HEK293 (cell line): Measurements from ENCODE around the gene DYNLRB1.
A peak's percentile ranks its signal among the peaks of the same experiment; 100 is the strongest.

Source experiments
- CTCF ChIA-PET: fragments of 350-600 bp; formaldehyde crosslinking; extraction: SDS; loops from one replicate; lab custom pipeline; 2021; ENCODE audit warnings: antibody characterized with exemption; lab: Yijun Ruan, JAX
- POLR2A ChIA-PET: fragments of 300-600 bp; formaldehyde crosslinking; extraction: SDS; loops from one replicate; lab custom pipeline; 2020; ENCODE audit warnings: antibody characterized with exemption, inconsistent platforms; lab: Yijun Ruan, JAX
- H3K27ac ChIP-seq: fragments of 200-500 bp; sonication (Bioruptor generic); 2 replicates; pipeline ENCODE4 v1.5.1; 2014; ENCODE audit warnings: low read depth, low read length, control low read depth, inconsistent platforms; ENCODE audit errors: extremely low read depth
- H3K36me3 ChIP-seq, 2 experiments: fragments of 200-500 bp in 1 of 2; sonication (Bioruptor generic) in 1 of 2; 1 replicate in 1 of 2; 2 replicates in 1 of 2; pipeline ENCODE4 v1.5.1; 2014 to 2017; ENCODE audit warnings: inconsistent platforms in 2 of 2, low read length in 2 of 2; ENCODE audit not compliant: control insufficient read depth in 2 of 2, insufficient read depth in 1 of 2
- H3K4me1 ChIP-seq: fragments of 200-500 bp; sonication (Bioruptor generic); 2 replicates; pipeline ENCODE4 v1.5.1; 2014; ENCODE audit warnings: mild to moderate bottlenecking, low read length, inconsistent platforms; ENCODE audit not compliant: control insufficient read depth, insufficient read depth
- H3K4me3 ChIP-seq: 2 replicates; pipeline ENCODE4 v1.5.1; 2011; ENCODE audit warnings: low read depth, mild to moderate bottlenecking, control low read depth, low read length, moderate library complexity
- H3K9me3 ChIP-seq: fragments of 200-500 bp; sonication (Bioruptor generic); 2 replicates; pipeline ENCODE4 v1.5.1; 2014; ENCODE audit warnings: low read depth, low read length, inconsistent platforms; ENCODE audit not compliant: control insufficient read depth, insufficient read depth
- PATZ1 ChIP-seq: fragments of 450-650 bp; formaldehyde crosslinking; IDR thresholded peaks from 2 replicates; pipeline ENCODE4 v1.5.1; 2016; ENCODE audit warnings: missing biosample characterization, missing genetic modification characterization
- PRDM1 ChIP-seq: fragments of 450-650 bp; formaldehyde crosslinking; IDR thresholded peaks from 2 replicates; pipeline ENCODE4; 2016; ENCODE audit warnings: missing biosample characterization, missing genetic modification characterization
- SCRT1 ChIP-seq: fragments of 450-650 bp; formaldehyde crosslinking; IDR thresholded peaks from 2 replicates; pipeline ENCODE4 v1.5.1; 2016; ENCODE audit warnings: missing biosample characterization, missing genetic modification characterization, borderline replicate concordance
- SCRT2 ChIP-seq: fragments of 450-650 bp; formaldehyde crosslinking; IDR thresholded peaks from 2 replicates; pipeline ENCODE4 v1.5.1; 2016; ENCODE audit warnings: missing biosample characterization, missing genetic modification characterization
- ZBTB48 ChIP-seq: fragments of 450-650 bp; formaldehyde crosslinking; IDR thresholded peaks from 2 replicates; pipeline ENCODE4 v1.5.1; 2016; ENCODE audit warnings: missing biosample characterization, missing genetic modification characterization
- ZBTB8A ChIP-seq: fragments of 450-650 bp; formaldehyde crosslinking; IDR thresholded peaks from 2 replicates; pipeline ENCODE4 v1.5.1; 2016; ENCODE audit warnings: missing biosample characterization, missing genetic modification characterization
- ZNF114 ChIP-seq: fragments of 450-650 bp; formaldehyde crosslinking; IDR thresholded peaks from 2 replicates; pipeline ENCODE4 v1.5.0; 2017; ENCODE audit warnings: missing biosample characterization, missing genetic modification characterization
- ZNF121 ChIP-seq: fragments of 450-650 bp; formaldehyde crosslinking; IDR thresholded peaks from 2 replicates; pipeline ENCODE4 v1.5.1; 2016; ENCODE audit warnings: missing biosample characterization, missing genetic modification characterization
- ZNF169 ChIP-seq: fragments of 450-650 bp; formaldehyde crosslinking; IDR thresholded peaks from 2 replicates; pipeline ENCODE4 v1.5.1; 2016; ENCODE audit warnings: missing biosample characterization, missing genetic modification characterization
- ZNF26 ChIP-seq: fragments of 450-650 bp; formaldehyde crosslinking; IDR thresholded peaks from 2 replicates; pipeline ENCODE4 v1.5.1; 2016; ENCODE audit warnings: missing biosample characterization, missing genetic modification characterization
- ZNF280C ChIP-seq: fragments of 450-650 bp; formaldehyde crosslinking; IDR thresholded peaks from 2 replicates; pipeline ENCODE4 v1.5.1; 2016; ENCODE audit warnings: missing biosample characterization, missing genetic modification characterization
- ZNF561 ChIP-seq: fragments of 450-650 bp; IDR thresholded peaks from 2 replicates; pipeline ENCODE4 v1.5.1; 2018; ENCODE audit warnings: missing biosample characterization, missing genetic modification characterization, borderline replicate concordance
- ZNF624 ChIP-seq: fragments of 450-650 bp; formaldehyde crosslinking; IDR thresholded peaks from 2 replicates; pipeline ENCODE4 v1.5.1; 2017; ENCODE audit warnings: missing biosample characterization, missing genetic modification characterization
- ZNF645 ChIP-seq: fragments of 450-650 bp; formaldehyde crosslinking; IDR thresholded peaks from 2 replicates; pipeline ENCODE4; 2016; ENCODE audit warnings: missing biosample characterization, missing genetic modification characterization
- ZNF670 ChIP-seq: fragments of 450-650 bp; formaldehyde crosslinking; IDR thresholded peaks from 2 replicates; pipeline ENCODE4 v1.5.1; 2016; ENCODE audit warnings: missing biosample characterization, missing genetic modification characterization, low read depth
- TF ChIP-seq, protein P1 (sequence below): fragments of 450-650 bp; formaldehyde crosslinking; IDR thresholded peaks from 2 replicates; pipeline ENCODE4 v1.5.1; 2016; ENCODE audit warnings: missing biosample characterization, missing genetic modification characterization
- TF ChIP-seq, protein P2 (sequence below): fragments of 450-650 bp; formaldehyde crosslinking; IDR thresholded peaks from 2 replicates; pipeline ENCODE4 v1.5.1; 2016; ENCODE audit warnings: missing biosample characterization, missing genetic modification characterization
- TF ChIP-seq, protein P3 (sequence below): fragments of 450-650 bp; formaldehyde crosslinking; IDR thresholded peaks from 2 replicates; pipeline ENCODE4 v1.5.1; 2016; ENCODE audit warnings: missing biosample characterization, missing genetic modification characterization, borderline replicate concordance
- TF ChIP-seq, protein P4 (sequence below): fragments of 450-650 bp; formaldehyde crosslinking; IDR thresholded peaks from 2 replicates; pipeline ENCODE4 v1.5.1; 2016; ENCODE audit warnings: missing biosample characterization, missing genetic modification characterization

The DYNLRB1 gene

GRCh38 chr20:34538671-34539123, 22.5 kb downstream of the DYNLRB1 start:
- Histone ChIP-seq H3K36me3 (peaks cover 0 to 81% of the 10 kb centered on the region in 2 experiments; a peak in 2 of 3 replicates), H3K4me1 (no peaks in the 10 kb centered on the region), H3K4me3 (no peak overlapping the region), H3K27ac (no peak overlapping the region), H3K9me3 (no peaks in the 10 kb centered on the region)
- ChIA-PET POLR2A (no interaction called here), CTCF (interaction anchor here (0.5 to 3.4 kb wide), 10 partner anchors 8 to 728 kb away, joined by 3 to 22 read pairs (median 4); no protein-coding TSS in a partner anchor)
- TF ChIP-seq SCRT2 (tag by site-specific recombination) (peak; percentile 86), ZNF624 (tag by site-specific recombination) (no peak), SCRT1 (tag by site-specific recombination) (peak; percentile 79)
- TF ChIP-seq, protein P1, sequence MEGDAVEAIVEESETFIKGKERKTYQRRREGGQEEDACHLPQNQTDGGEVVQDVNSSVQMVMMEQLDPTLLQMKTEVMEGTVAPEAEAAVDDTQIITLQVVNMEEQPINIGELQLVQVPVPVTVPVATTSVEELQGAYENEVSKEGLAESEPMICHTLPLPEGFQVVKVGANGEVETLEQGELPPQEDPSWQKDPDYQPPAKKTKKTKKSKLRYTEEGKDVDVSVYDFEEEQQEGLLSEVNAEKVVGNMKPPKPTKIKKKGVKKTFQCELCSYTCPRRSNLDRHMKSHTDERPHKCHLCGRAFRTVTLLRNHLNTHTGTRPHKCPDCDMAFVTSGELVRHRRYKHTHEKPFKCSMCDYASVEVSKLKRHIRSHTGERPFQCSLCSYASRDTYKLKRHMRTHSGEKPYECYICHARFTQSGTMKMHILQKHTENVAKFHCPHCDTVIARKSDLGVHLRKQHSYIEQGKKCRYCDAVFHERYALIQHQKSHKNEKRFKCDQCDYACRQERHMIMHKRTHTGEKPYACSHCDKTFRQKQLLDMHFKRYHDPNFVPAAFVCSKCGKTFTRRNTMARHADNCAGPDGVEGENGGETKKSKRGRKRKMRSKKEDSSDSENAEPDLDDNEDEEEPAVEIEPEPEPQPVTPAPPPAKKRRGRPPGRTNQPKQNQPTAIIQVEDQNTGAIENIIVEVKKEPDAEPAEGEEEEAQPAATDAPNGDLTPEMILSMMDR (tag by site-specific recombination) = peak; percentile 70
- TF ChIP-seq, all 188 proteins: peak for 3

- CTCF ChIA-PET = interaction anchor here (0.6 to 3.4 kb wide), 9 partner anchors 10 to 907 kb away, joined by 3 to 22 read pairs (median 7); partner anchors contain the start of gene MAP1LC3A
- H3K9me3 ChIP-seq = no peaks in the 10 kb centered on the region
- POLR2A ChIA-PET = interaction anchor here (0.6 to 1.0 kb wide), 2 partner anchors 237 to 1299 kb away, joined by 3 to 8 read pairs; partner anchors contain the start of gene AHCY
- peaks cover 0 to 74% of the 10 kb centered on the region in 2 experiments; a peak in 2 of 3 replicates for H3K36me3 ChIP-seq
- no peaks in the 10 kb centered on the region for H3K4me1 ChIP-seq
- no peak overlapping the region for H3K27ac ChIP-seq
- no peak overlapping the region for H3K4me3 ChIP-seq
- TF ChIP-seq ZNF26 (tag by site-specific recombination) (no peak), ZNF114 (tag by site-specific recombination) (no peak), ZNF280C (tag by site-specific recombination) (no peak), PRDM1 (tag by site-specific recombination) (no peak), ZNF624 (tag by site-specific recombination) (no peak), ZNF561 (tag by site-specific recombination) (no peak), ZBTB8A (tag by site-specific recombination) (no peak), PATZ1 (no peak), ZNF121 (no peak), ZNF670 (tag by site-specific recombination) (no peak), ZNF645 (tag by site-specific recombination) (no peak), ZNF169 (tag by site-specific recombination) (no peak), ZBTB48 (tag by site-specific recombination) (no peak)
- TF ChIP-seq, protein P2, sequence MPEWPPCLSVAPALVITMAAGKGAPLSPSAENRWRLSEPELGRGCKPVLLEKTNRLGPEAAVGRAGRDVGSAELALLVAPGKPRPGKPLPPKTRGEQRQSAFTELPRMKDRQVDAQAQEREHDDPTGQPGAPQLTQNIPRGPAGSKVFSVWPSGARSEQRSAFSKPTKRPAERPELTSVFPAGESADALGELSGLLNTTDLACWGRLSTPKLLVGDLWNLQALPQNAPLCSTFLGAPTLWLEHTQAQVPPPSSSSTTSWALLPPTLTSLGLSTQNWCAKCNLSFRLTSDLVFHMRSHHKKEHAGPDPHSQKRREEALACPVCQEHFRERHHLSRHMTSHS (tag by site-specific recombination) = no peak
- TF ChIP-seq, protein P3, sequence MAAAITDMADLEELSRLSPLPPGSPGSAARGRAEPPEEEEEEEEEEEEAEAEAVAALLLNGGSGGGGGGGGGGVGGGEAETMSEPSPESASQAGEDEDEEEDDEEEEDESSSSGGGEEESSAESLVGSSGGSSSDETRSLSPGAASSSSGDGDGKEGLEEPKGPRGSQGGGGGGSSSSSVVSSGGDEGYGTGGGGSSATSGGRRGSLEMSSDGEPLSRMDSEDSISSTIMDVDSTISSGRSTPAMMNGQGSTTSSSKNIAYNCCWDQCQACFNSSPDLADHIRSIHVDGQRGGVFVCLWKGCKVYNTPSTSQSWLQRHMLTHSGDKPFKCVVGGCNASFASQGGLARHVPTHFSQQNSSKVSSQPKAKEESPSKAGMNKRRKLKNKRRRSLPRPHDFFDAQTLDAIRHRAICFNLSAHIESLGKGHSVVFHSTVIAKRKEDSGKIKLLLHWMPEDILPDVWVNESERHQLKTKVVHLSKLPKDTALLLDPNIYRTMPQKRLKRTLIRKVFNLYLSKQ (tag by site-specific recombination) = no peak
- TF ChIP-seq, protein P4, sequence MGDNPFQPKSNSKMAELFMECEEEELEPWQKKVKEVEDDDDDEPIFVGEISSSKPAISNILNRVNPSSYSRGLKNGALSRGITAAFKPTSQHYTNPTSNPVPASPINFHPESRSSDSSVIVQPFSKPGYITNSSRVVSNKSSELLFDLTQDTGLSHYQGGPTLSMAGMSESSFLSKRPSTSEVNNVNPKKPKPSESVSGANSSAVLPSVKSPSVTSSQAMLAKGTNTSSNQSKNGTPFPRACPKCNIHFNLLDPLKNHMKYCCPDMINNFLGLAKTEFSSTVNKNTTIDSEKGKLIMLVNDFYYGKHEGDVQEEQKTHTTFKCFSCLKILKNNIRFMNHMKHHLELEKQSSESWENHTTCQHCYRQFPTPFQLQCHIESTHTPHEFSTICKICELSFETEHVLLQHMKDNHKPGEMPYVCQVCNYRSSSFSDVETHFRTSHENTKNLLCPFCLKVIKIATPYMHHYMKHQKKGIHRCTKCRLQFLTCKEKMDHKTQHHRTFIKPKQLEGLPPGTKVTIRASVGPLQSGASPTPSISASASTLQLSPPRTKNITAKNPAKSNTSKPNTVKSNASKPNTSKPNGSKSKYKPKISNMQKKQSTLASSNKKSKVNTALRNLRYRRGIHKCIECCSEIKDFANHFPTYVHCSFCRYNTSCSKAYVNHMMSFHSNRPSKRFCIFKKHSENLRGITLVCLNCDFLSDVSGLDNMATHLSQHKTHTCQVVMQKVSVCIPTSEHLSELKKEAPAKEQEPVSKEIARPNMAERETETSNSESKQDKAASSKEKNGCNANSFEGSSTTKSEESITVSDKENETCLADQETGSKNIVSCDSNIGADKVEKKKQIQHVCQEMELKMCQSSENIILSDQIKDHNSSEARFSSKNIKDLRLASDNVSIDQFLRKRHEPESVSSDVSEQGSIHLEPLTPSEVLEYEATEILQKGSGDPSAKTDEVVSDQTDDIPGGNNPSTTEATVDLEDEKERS = no peak
These were observed 23.5 kb downstream of the DYNLRB1 start for GRCh38 chr20:34539756-34540155.
